Measurements from ENCODE around the gene COL24A1.

GRCh38 chr1:85983316-85983715, 173.3 kb downstream of the COL24A1 start:
- TF ChIP-seq, protein P1, sequence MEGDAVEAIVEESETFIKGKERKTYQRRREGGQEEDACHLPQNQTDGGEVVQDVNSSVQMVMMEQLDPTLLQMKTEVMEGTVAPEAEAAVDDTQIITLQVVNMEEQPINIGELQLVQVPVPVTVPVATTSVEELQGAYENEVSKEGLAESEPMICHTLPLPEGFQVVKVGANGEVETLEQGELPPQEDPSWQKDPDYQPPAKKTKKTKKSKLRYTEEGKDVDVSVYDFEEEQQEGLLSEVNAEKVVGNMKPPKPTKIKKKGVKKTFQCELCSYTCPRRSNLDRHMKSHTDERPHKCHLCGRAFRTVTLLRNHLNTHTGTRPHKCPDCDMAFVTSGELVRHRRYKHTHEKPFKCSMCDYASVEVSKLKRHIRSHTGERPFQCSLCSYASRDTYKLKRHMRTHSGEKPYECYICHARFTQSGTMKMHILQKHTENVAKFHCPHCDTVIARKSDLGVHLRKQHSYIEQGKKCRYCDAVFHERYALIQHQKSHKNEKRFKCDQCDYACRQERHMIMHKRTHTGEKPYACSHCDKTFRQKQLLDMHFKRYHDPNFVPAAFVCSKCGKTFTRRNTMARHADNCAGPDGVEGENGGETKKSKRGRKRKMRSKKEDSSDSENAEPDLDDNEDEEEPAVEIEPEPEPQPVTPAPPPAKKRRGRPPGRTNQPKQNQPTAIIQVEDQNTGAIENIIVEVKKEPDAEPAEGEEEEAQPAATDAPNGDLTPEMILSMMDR (IDR thresholded peaks at IDR 0.05; ENCODE audit: extremely low read depth in 1 of 2, insufficient read depth in 1 of 2, low read depth in 1 of 2, low read length in 2 of 2): no peak
- TF ChIP-seq JUN (IDR thresholded peaks at IDR 0.05; ENCODE audit: borderline replicate concordance, insufficient read depth, insufficient read length, low read depth): no peak
- TF ChIP-seq POLR2A (IDR thresholded peaks at IDR 0.05; ENCODE audit: low read depth, low read length): no peak
- no peak for TF ChIP-seq MYC (IDR thresholded peaks at IDR 0.05; ENCODE audit: low read depth, low read length)
- no peak for TF ChIP-seq EZH2 (IDR thresholded peaks at IDR 0.05; ENCODE audit: borderline replicate concordance, low read depth, low read length, severe bottlenecking)
- TF ChIP-seq GATA2 (IDR thresholded peaks at IDR 0.05; ENCODE audit: insufficient read depth, insufficient read length, low read depth, low read length): no peak
- TF ChIP-seq POLR2AphosphoS5 (IDR thresholded peaks at IDR 0.05; ENCODE audit: insufficient read depth, low read depth, low read length): no peak
- TF ChIP-seq, protein P2, sequence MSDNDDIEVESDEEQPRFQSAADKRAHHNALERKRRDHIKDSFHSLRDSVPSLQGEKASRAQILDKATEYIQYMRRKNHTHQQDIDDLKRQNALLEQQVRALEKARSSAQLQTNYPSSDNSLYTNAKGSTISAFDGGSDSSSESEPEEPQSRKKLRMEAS (IDR thresholded peaks at IDR 0.05; ENCODE audit: insufficient read depth, insufficient read length): no peak
- no peak for TF ChIP-seq FOS (IDR thresholded peaks at IDR 0.05; ENCODE audit: borderline replicate concordance, insufficient read depth, low read length)

Measured in endothelial cell of umbilical vein (primary cell).